ENCODE results near the gene PTGDR.

Gene PTGDR

GRCh38 chr14:52267501-52268278 lies at the start of gene PTGDR:
Gene PTGDR (plus strand): TSS chr14:52267698. CDS start chr14:52267815, 117 bp downstream.
- no peak for DNase-seq

- no peak for DNase-seq
Observed at GRCh38 chr14:52219488-52220084, 47.9 kb upstream of the PTGDR start.

- no peak for DNase-seq
Observed at GRCh38 chr14:52220924-52221811, 46.3 kb upstream of the PTGDR start.

GRCh38 chr14:52222901-52223300 lies 44.6 kb upstream of the PTGDR start:
- no peak for DNase-seq

- no peak for DNase-seq
Observed at GRCh38 chr14:52227619-52228222, 39.8 kb upstream of the PTGDR start.

- DNase-seq = no peak
Observed at GRCh38 chr14:52233693-52234092, 33.8 kb upstream of the PTGDR start.

- no peak for DNase-seq
Observed at GRCh38 chr14:52235434-52235833, 32.1 kb upstream of the PTGDR start.

- DNase-seq = no peak
Observed at GRCh38 chr14:52235866-52236510, 31.5 kb upstream of the PTGDR start.

GRCh38 chr14:52238682-52239081 lies 28.8 kb upstream of the PTGDR start:
- no peak for DNase-seq

- no peak for DNase-seq
Observed at GRCh38 chr14:52240623-52241022, 26.9 kb upstream of the PTGDR start.

GRCh38 chr14:52241087-52241793 lies 26.3 kb upstream of the PTGDR start:
- DNase-seq = peak; percentile 72

GRCh38 chr14:52244328-52244727 lies 23.2 kb upstream of the PTGDR start:
- DNase-seq = no peak

- DNase-seq = no peak
Observed at GRCh38 chr14:52244997-52245396, 22.5 kb upstream of the PTGDR start.

- no peak for DNase-seq
Observed at GRCh38 chr14:52248057-52248456, 19.4 kb upstream of the PTGDR start.

GRCh38 chr14:52251724-52252123 lies 15.8 kb upstream of the PTGDR start:
- DNase-seq = no peak

GRCh38 chr14:52253503-52253902 lies 14.0 kb upstream of the PTGDR start:
- DNase-seq = no peak

GRCh38 chr14:52254086-52254485 lies 13.4 kb upstream of the PTGDR start:
- DNase-seq = no peak

- no peak for DNase-seq
Observed at GRCh38 chr14:52258783-52259182, 8.7 kb upstream of the PTGDR start.

- no peak for DNase-seq
Observed at GRCh38 chr14:52259434-52259833, 8.1 kb upstream of the PTGDR start.

- DNase-seq = no peak
Observed at GRCh38 chr14:52262600-52262999, 4.9 kb upstream of the PTGDR start.

- no peak for DNase-seq
Observed at GRCh38 chr14:52263190-52263589, 4.3 kb upstream of the PTGDR start.

GRCh38 chr14:52265253-52265652 lies 2.2 kb upstream of the PTGDR start:
- no peak for DNase-seq

All from fibroblast of upper back skin (primary cell).